NCI-H526 treated with DMSO at 0.1 percent for 48 hours (cell line): ENCODE measurements around the gene FNBP1L.
"Not testable (repeated sequence)": the region's sequence is repeated elsewhere in the genome, so short reads cannot be mapped to it uniquely, and the experiment has no call there.

Source experiments
- DNase-seq: peaks from one replicate; lab custom pipeline; 2025; lab: John Stamatoyannopoulos, UW

The FNBP1L gene

DNA sequence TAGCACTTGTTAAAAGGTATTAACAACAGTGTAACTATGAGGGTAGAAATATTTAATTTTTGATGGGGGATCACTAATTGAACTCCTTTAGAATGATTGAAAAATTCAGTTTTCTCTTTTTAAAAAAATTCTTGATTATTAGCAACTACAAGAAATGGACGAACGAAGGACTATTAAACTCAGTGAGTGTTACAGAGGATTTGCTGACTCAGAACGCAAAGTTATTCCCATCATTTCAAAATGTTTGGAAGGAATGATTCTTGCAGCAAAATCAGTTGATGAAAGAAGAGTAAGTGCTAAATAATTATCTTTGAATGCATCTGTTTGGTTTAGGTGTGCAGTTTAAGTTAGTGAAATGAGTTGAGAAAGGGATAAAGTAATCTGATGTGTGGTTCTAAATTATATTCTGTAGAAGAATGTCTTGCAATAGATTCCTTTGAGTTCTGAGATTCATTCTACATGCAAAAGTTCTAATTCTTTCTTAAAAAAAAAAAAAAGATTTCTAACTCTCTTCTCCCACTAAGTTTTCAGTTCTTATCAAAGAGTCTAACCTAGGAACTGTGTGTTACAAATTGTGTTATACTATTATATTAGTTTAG, 85.0 kb downstream of the FNBP1L start:
- DNase-seq: no peak

DNA sequence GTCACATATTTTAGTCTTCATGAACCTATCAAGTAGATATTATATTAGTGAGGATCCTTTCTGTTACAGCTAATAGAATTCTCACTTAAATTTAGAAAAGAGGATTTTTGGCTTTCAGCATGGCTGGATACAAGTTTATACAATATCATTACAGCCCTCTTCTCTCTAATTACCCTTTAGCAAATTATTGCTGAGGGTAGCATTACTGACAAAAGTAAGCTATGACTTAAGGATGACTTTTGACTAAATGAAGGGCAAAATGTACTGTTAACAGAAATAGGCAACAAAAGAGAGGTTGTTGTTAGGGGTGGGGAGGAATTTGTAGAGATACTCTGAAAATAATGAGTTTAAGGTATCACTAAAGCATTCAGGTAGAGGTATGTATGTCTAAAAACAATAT, 85.8 kb downstream of the FNBP1L start:
- no peak for DNase-seq

- DNase-seq: no peak
These were observed 89.5 kb downstream of the FNBP1L start for GRCh38 chr1:93537396-93537795.

- DNase-seq: no peak
These were observed 90.0 kb downstream of the FNBP1L start for GRCh38 chr1:93537924-93538323.

GRCh38 chr1:93541045-93541444, 93.1 kb downstream of the FNBP1L start:
- DNase-seq: no peak

DNA sequence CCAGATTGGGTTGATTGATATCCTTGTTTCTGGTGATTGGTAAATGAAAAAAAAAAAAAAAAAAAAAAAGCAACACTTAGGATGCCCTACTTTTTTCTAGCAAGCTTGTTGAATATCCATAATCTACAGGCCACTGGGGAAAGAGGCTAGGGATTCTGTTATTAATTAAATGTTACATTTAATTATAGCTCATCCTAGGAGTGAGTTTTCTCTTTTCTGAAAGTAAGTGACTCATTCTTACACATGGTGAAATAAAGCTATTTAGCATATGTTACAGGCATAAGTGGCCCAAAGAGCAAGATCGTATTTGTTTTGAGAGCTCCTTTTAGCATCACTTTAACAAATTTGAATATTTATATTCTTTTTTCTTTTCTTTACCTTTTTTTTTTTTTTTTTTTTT, 94.5 kb downstream of the FNBP1L start:
- no peak for DNase-seq

DNA sequence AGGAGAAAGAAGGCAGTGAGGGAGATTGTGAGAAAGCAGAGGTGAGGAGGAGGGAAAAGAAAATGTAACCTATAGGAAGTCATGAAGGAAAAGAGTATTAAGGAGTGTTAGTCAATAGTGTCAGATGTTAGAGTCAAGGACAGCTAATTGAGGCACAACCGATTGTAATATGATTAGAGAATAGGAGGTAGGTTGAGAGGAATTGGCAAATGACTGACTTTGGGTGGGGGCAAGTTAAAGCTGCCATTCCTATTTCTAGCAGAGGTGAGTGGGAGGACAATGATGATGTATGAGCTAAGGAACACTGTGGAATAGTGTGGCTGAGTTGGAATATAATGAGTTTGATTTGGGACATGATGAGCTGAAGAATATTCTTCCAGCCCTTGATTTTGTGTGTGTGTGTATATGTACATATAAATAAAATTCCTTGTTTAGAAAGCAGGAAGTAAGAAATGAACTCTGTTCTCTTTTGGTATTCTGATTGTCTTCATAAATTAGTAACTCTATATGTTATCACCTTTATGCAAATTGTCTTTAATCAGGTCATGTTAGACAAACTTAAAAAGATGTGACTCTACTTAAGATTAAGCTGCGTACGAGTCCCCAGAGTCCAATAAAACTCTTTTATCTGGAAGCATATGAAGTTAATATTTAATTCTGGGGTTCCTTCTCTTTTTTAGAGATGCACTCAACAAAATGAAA, 98.4 kb downstream of the FNBP1L start:
- DNase-seq: no peak

DNA sequence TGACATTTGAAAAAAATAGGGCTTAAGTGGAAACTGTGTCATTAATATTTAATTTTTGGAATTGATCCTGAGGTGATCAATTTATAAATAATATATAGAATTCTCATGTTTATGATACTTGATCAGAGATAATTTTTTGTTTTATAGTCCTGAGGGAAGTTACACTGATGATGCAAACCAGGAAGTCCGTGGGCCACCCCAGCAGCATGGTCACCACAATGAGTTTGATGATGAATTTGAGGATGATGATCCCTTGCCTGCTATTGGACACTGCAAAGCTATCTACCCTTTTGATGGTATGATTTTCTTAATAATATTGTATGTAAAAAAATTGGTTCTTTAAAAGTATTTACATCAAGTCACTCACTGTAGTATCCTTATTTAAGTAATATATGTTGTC, 101.2 kb downstream of the FNBP1L start:
- DNase-seq: no peak

DNA sequence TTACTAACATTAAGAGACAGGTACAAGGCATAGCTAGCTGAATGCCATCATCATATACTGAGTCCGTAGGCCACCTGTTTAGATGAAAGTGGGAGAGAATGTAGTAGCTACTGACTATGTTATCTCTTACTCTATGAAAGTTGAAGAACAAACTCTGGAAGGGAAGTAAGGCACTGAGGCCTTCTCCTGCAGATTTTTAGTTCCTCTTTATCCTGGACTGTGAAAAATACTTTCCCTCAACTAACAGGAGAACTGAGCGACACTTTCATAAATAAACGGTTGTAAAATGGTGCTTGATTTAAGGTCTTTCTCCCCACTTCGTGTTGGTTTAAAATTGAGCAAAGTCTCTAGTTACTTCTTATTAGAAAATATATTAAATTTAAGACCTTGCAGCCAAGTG, 101.9 kb downstream of the FNBP1L start:
- no peak for DNase-seq

- DNase-seq: peak; percentile 66
These were observed 105.0 kb downstream of the FNBP1L start for GRCh38 chr1:93552741-93553455.

- DNase-seq: not testable (repeated sequence)
These were observed 106.1 kb downstream of the FNBP1L start for GRCh38 chr1:93553886-93554490.

DNA sequence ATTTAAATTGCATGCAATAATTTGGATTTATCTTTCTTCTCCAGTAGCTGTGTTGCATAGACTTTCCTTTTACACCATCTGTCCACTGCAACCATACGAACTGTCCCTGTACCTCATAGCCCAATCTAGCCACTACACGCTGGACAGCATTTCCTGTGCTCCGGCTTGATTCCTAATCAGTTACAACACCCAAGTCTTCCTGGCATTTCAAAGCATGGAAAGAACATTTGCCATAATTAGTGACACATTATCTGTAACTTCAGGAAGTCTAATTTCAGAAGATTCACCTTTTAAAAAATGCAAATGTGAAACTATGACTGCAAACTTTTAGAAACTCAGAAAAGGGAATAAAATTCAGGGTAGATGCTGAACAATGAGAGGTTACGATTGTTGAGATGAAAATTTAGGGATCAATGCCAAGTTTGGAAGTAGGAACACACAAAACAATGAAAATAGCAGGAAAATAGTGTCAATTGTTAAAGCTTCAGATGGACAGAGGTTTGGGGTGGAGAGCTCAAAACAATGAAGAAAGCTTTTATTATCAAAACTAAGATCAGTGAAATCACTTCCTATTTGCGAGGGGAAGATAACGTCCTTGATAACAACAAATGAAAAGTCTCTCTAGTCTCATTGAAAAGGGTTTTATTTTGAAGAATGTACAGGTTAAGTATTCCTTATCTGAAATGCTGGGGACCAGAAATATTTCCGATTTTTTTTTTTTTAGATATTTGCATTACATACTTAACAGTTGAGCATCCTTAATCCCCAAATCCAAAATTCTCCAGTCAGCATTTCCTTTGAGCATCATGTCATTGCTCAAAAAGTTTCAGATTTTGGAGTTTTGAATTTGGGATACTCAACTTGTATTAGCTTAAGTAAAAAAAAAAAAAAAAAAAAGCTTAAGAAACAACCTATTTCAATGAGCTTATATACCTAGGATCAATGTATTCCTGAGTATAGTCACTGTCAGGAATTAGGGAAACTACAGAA, 107.3 kb downstream of the FNBP1L start:
- no peak for DNase-seq

GRCh38 chr1:93556291-93556690, 108.4 kb downstream of the FNBP1L start:
- no peak for DNase-seq

DNA sequence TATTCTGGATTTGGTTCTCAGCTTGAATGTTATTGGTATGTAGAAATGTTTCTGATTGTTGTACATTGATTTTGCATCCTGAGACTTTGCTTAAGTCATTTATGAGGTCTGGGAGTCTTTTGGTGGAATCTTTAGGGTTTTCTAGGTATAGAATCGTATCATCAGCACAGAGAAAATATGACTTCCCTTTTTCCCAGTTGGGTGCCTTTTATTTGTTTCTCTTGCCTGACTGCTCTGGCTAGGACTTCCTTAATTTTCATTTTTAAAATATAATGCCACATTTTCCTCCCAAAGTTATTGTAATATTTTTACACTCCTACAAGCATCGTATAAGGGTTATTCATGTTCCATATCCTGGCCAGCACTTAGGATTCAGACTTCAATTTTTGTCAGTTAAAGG, 111.1 kb downstream of the FNBP1L start:
- no peak for DNase-seq

- no peak for DNase-seq
These were observed 111.8 kb downstream of the FNBP1L start for GRCh38 chr1:93559695-93560094.

GRCh38 chr1:93565496-93566206, 117.7 kb downstream of the FNBP1L start:
- DNase-seq: no peak

DNA sequence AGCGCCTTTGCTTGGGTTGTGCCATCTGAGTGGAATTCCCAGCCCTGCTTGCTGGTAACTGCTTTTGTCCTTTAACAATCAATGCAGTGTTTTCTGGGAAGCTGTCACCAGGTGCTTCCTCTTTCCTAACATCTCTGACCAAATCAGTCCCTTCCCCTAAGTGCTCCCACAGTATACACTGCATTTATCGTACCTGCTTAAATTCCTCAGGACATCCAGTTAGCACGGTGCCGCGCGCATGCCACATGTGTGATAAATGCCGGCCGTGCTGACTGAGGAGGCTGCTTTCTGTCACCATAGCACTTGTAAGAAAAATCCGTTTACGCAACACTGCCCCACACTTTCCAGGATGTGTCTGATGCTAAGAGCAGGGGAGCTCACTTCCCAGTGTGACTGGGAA, 118.3 kb downstream of the FNBP1L start:
- DNase-seq: no peak

DNA sequence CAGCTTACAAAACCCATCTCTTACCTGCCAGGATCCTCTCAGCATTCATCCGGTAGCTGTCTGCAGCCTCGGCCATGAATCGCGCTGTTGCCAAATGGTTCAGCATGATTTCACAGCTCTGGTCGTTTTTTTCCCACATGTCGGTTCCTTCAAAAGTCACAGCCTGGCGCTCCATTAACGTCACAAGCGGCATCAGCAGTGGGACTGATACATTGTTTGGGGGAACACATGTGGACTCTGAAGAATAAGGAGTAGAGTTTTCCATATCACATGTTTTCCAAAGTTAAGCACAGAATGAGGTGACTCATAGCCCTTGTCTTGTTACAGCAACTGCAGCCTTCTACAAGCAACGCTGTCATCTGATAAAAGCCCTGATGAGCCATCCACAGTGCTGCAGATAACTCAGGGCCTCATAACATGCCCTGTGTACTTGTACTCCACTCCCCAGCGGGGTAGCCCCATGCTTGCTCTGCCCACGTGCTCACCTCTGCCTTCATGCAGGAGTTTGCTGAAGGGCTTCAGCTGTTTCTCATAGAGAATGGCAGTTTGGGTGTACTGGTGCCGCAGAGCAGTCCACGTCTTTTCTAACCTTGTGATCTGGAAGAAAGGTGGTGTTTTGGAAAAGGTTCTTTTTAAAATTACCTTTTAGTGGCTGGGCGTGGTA, 119.5 kb downstream of the FNBP1L start:
- DNase-seq: no peak

DNA sequence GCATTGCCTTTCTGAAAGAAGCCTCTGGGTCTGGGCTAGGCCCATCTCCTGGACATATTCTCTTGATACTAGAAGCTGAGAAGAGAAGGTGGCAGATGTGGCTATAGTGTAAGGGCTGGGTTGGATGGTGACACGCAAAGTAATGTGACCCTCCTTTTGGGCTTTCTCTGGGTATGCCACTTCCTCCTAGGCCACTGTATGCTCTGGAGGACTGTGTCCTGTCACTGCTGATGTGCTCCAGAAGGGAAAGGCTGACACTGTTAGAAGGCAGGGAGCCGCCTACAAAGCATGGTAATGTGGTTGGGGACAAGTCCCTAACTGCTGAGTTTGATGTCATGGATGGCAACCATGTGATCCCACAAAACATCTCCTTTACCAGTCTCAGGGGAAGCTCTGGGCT, 121.6 kb downstream of the FNBP1L start:
- DNase-seq: no peak

GRCh38 chr1:93571623-93572310, 123.8 kb downstream of the FNBP1L start:
- no peak for DNase-seq
